ENCODE results near the gene GJA3. TPM values are rescaled to one million over a fixed set of nuclear protein-coding genes. Genes with fewer than 3 reads are reported as not detected.

GJA3 gene
- total and polyA plus RNA-seq, 2 donors (not counting 3 experiments of a cell fraction or from before 2014, with no cell fraction given): not detected

GRCh38 chr13:20101467-20102316 is 59.2 kb downstream of the GJA3 start:
- ChIA-PET POLR2A (no interaction called here), CTCF (interaction anchor here (1.5 kb wide), 1 partner anchor 9 kb away, joined by 4 read pairs; no protein-coding TSS in a partner anchor)
- intact Hi-C loops (cut with micrococcal nuclease): no loop called here
- Histone ChIP-seq H3K4me3 (replicated peaks in 1 of 3; ENCODE audit: insufficient read depth in 1 of 3, low read depth in 1 of 3, low read length in 3 of 3) (no peak overlapping the region), H3K36me3 (ENCODE audit: control insufficient read depth in 2 of 2, extremely low read depth in 1 of 2, insufficient read depth in 2 of 2, low read length in 2 of 2) (no peaks in the 10 kb centered on the region), H4K20me1 (replicated peaks; ENCODE audit: control insufficient read depth, extremely low read depth, insufficient read depth, low read length) (no peaks in the 10 kb centered on the region), H2AFZ (ENCODE audit: low read depth, low read length) (no peak overlapping the region), H3K27ac (ENCODE audit: insufficient read depth, low read depth, low read length) (no peak overlapping the region), H3K9me1 (replicated peaks; ENCODE audit: control insufficient read depth, extremely low read depth, insufficient read depth, low read length) (no peaks in the 10 kb centered on the region), H3K27me3 (ENCODE audit: control insufficient read depth in 2 of 2, insufficient read depth in 2 of 2, low read length in 2 of 2) (peaks cover 15 to 35% of the 10 kb centered on the region in 2 experiments), H3K4me2 (ENCODE audit: insufficient read depth, low read length) (no peak overlapping the region), H3K9ac (replicated peaks; ENCODE audit: extremely low read depth, insufficient read depth, low read length) (no peak overlapping the region), H3K9me3 (replicated peaks; ENCODE audit: control insufficient read depth, insufficient read depth, low read length) (no peaks in the 10 kb centered on the region), H3K4me1 (ENCODE audit: control insufficient read depth, extremely low read depth, insufficient read depth, low read length) (no peaks in the 10 kb centered on the region), H3K79me2 (ENCODE audit: control insufficient read depth, insufficient read depth, low read length) (no peaks in the 10 kb centered on the region)
- TF ChIP-seq EZH2 (IDR thresholded peaks at IDR 0.05; ENCODE audit: borderline replicate concordance, low read depth, low read length, severe bottlenecking): no peak
- TF ChIP-seq FOS (IDR thresholded peaks at IDR 0.05; ENCODE audit: borderline replicate concordance, insufficient read depth, low read length): no peak
- TF ChIP-seq MAX (IDR thresholded peaks at IDR 0.05; ENCODE audit: insufficient read depth, insufficient read length): no peak
- TF ChIP-seq MYC (IDR thresholded peaks at IDR 0.05; ENCODE audit: low read depth, low read length): no peak
- TF ChIP-seq GATA2 (IDR thresholded peaks at IDR 0.05; ENCODE audit: insufficient read depth, insufficient read length, low read depth, low read length): no peak
- TF ChIP-seq POLR2AphosphoS5 (IDR thresholded peaks at IDR 0.05; ENCODE audit: insufficient read depth, low read depth, low read length): no peak
- TF ChIP-seq POLR2A (IDR thresholded peaks at IDR 0.05; ENCODE audit: low read depth, low read length): no peak
- no peak for TF ChIP-seq JUN (IDR thresholded peaks at IDR 0.05; ENCODE audit: borderline replicate concordance, insufficient read depth, insufficient read length, low read depth)
- TF ChIP-seq CTCF (IDR thresholded peaks at IDR 0.05; ENCODE audit: extremely low read depth in 1 of 2, insufficient read depth in 1 of 2, low read depth in 1 of 2, low read length in 2 of 2): no peak
- FAIRE-seq: no peak
- no peak for DNase-seq (ENCODE audit: low read depth, low spot score)
- BruUV-seq (replicated peaks): no TSS peak
- dilution Hi-C loops (cut with MboI; ENCODE audit: extremely low pct_ligation_motif_present, low sequenced_read_pairs): no loop called here

All from endothelial cell of umbilical vein (primary cell).